HG03442 (cell line): ENCODE results near the gene FRMD8.
"Not testable (repeated sequence)": the region's sequence is repeated elsewhere in the genome, so short reads cannot be mapped to it uniquely, and the experiment has no call there.

ENCODE experiments used
- ATAC-seq: cut with Tn5 transposase; IDR thresholded peaks from one replicate; pipeline ENCODE4 v1.9.1; 2021; ENCODE audit warnings: mild to moderate bottlenecking, moderate library complexity; ENCODE audit not compliant: unreplicated experiment

Gene FRMD8

GRCh38 chr11:65411681-65412070 is 25.2 kb downstream of the FRMD8 start:
- no peak for ATAC-seq

- no peak for ATAC-seq
Observed at GRCh38 chr11:65412271-65413076, 26.0 kb downstream of the FRMD8 start.

- not testable (repeated sequence) for ATAC-seq
Observed at GRCh38 chr11:65413077-65413664, 26.7 kb downstream of the FRMD8 start.

GRCh38 chr11:65414776-65415498 is 28.5 kb downstream of the FRMD8 start:
- ATAC-seq, result no peak

GRCh38 chr11:65415499-65416340 is 29.3 kb downstream of the FRMD8 start:
- no peak for ATAC-seq

- no peak for ATAC-seq
Observed at GRCh38 chr11:65416341-65416824, 29.9 kb downstream of the FRMD8 start.

- no peak for ATAC-seq
Observed at GRCh38 chr11:65416841-65417701, 30.6 kb downstream of the FRMD8 start.

- no peak for ATAC-seq
Observed at GRCh38 chr11:65417702-65418430, 31.4 kb downstream of the FRMD8 start.

- ATAC-seq, result no peak
Observed at GRCh38 chr11:65418431-65418680, 31.9 kb downstream of the FRMD8 start.

- peak; percentile 27 for ATAC-seq
Observed at GRCh38 chr11:65418681-65419459, 32.4 kb downstream of the FRMD8 start.

GRCh38 chr11:65419460-65419771 is 33.0 kb downstream of the FRMD8 start:
- no peak for ATAC-seq

GRCh38 chr11:65419772-65420481 is 33.5 kb downstream of the FRMD8 start:
- ATAC-seq, result no peak

GRCh38 chr11:65420506-65420905 is 34.1 kb downstream of the FRMD8 start:
- no peak for ATAC-seq

GRCh38 chr11:65420979-65421793 is 34.7 kb downstream of the FRMD8 start:
- no peak for ATAC-seq

GRCh38 chr11:65421794-65422632 is 35.6 kb downstream of the FRMD8 start:
- peak; percentile 26 for ATAC-seq
